ENCODE measurements around the gene PLD1. TPM values are rescaled to one million over a fixed set of nuclear protein-coding genes. Genes with fewer than 3 reads are reported as not detected.
A peak's percentile ranks its signal among the peaks of the same experiment; 100 is the strongest.

Gene PLD1
- total and polyA plus RNA-seq, 10 of the 15 experiments (the other 5 are each of a cell fraction or from before 2014, with no cell fraction given): 2.9 to 108 (median 3.6) TPM

DNA sequence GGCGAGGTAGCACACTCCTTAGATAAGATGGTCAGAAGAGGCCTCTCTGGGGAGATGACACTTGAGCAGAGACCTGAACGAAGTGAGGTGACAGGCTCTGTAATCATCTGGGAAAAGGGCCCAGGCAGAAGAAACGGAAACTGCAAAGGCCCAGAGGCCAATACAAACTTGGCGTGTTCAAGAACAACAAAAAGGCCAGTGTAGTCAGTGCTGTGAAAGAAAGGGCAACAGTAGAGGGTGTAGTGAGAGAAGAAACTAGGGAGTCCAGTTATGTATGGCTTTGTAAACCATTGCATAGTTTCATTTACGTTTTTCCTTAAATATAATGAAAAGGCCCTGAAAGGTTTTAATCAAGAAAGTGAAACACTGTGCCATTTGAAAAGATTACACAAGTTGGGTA is 31.8 kb downstream of the PLD1 start:
- Histone ChIP-seq H3K79me2 (ENCODE audit: control insufficient read depth, insufficient read depth, low read length) (no peaks in the 10 kb centered on the region; the same call in 1 of the 2 replicates), H3K4me1 (ENCODE audit: control insufficient read depth, insufficient read depth, low read length) (no peaks in the 10 kb centered on the region), H3K36me3 (ENCODE audit: control insufficient read depth in 2 of 2, insufficient read depth in 2 of 2, low read length in 1 of 2) (no peaks in the 10 kb centered on the region), H3K9me3 (replicated peaks; ENCODE audit: control insufficient read depth, insufficient read depth, low read length) (no peaks in the 10 kb centered on the region), H3K9ac (ENCODE audit: control insufficient read depth, insufficient read depth, low read length) (no peak overlapping the region), H3K27ac (ENCODE audit: control insufficient read depth, insufficient read depth) (no peak overlapping the region), H3K4me2 (ENCODE audit: control insufficient read depth, insufficient read depth) (no peak overlapping the region), H2AFZ (ENCODE audit: control insufficient read depth, low read depth, low read length) (no peak overlapping the region), H3K27me3 (replicated peaks in 1 of 2; ENCODE audit: control insufficient read depth in 2 of 2, insufficient read depth in 2 of 2, low read length in 1 of 2) (no peaks in the 10 kb centered on the region), H4K20me1 (ENCODE audit: control insufficient read depth, insufficient read depth) (no peaks in the 10 kb centered on the region), H3K4me3 (no peak overlapping the region)
- POLR2A ChIA-PET: no interaction called here
- SMC1A ChIA-PET (ENCODE audit: uncharacterized antibody, unreplicated experiment): interaction anchor here (1.6 to 10.7 kb wide), 5 partner anchors 9 to 51 kb away, joined by 4 to 187 read pairs (median 16); no protein-coding TSS in a partner anchor
- ATAC-seq: peak; percentile 89
- intact Hi-C loops (cut with micrococcal nuclease; ENCODE audit: unreplicated experiment): loop anchor here (2.0 kb wide), 1 partner anchor 18 kb away; no protein-coding TSS in a partner anchor
- no TSS peak for BruUV-seq (replicated peaks)
- in situ Hi-C loops (cut with MboI): no loop called here
- no peak for DNase-seq (ENCODE audit: low read depth, low spot score)
- RAD21 ChIA-PET (ENCODE audit: unreplicated experiment): interaction anchor here (18.8 kb wide), 1 partner anchor 54 kb away, joined by 333 read pairs; no protein-coding TSS in a partner anchor
- TF ChIP-seq, protein P1, sequence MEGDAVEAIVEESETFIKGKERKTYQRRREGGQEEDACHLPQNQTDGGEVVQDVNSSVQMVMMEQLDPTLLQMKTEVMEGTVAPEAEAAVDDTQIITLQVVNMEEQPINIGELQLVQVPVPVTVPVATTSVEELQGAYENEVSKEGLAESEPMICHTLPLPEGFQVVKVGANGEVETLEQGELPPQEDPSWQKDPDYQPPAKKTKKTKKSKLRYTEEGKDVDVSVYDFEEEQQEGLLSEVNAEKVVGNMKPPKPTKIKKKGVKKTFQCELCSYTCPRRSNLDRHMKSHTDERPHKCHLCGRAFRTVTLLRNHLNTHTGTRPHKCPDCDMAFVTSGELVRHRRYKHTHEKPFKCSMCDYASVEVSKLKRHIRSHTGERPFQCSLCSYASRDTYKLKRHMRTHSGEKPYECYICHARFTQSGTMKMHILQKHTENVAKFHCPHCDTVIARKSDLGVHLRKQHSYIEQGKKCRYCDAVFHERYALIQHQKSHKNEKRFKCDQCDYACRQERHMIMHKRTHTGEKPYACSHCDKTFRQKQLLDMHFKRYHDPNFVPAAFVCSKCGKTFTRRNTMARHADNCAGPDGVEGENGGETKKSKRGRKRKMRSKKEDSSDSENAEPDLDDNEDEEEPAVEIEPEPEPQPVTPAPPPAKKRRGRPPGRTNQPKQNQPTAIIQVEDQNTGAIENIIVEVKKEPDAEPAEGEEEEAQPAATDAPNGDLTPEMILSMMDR (IDR thresholded peaks at IDR 0.05 in 2 of 3, conservative IDR thresholded peaks at IDR 0.05 in 1 of 3; ENCODE audit: control insufficient read depth in 2 of 3, extremely low read depth in 1 of 3, insufficient read depth in 1 of 3, low read depth in 3 of 3, low read length in 3 of 3): peak in 1 of 3 experiments; percentile 21; a peak in 1 of 6 replicates
- TF ChIP-seq, protein P2, sequence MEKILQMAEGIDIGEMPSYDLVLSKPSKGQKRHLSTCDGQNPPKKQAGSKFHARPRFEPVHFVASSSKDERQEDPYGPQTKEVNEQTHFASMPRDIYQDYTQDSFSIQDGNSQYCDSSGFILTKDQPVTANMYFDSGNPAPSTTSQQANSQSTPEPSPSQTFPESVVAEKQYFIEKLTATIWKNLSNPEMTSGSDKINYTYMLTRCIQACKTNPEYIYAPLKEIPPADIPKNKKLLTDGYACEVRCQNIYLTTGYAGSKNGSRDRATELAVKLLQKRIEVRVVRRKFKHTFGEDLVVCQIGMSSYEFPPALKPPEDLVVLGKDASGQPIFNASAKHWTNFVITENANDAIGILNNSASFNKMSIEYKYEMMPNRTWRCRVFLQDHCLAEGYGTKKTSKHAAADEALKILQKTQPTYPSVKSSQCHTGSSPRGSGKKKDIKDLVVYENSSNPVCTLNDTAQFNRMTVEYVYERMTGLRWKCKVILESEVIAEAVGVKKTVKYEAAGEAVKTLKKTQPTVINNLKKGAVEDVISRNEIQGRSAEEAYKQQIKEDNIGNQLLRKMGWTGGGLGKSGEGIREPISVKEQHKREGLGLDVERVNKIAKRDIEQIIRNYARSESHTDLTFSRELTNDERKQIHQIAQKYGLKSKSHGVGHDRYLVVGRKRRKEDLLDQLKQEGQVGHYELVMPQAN (conservative IDR thresholded peaks at IDR 0.05): no peak
- TF ChIP-seq MYC (IDR thresholded peaks at IDR 0.05; ENCODE audit: insufficient read depth, insufficient read length, insufficient replicate concordance, low read length, severe bottlenecking) (no peak), IKZF1 (conservative IDR thresholded peaks at IDR 0.05) (peak; percentile 55), TCF12 (IDR thresholded peaks at IDR 0.05; ENCODE audit: low read depth, low read length) (no peak), ZNF24 (IDR thresholded peaks at IDR 0.05) (0 out of 2 replicates have a peak, but pooled peaks have one; percentile 44), NR2F1 (conservative IDR thresholded peaks at IDR 0.05) (peak; percentile 52; the same call in 1 of the 2 replicates), BACH1 (IDR thresholded peaks at IDR 0.05; ENCODE audit: borderline replicate concordance) (no peak), SMARCA5 (IDR thresholded peaks at IDR 0.05) (peak; percentile 58; the same call in 1 of the 2 replicates), MEF2B (IDR thresholded peaks at IDR 0.05; ENCODE audit: partially characterized antibody, poor library complexity, severe bottlenecking) (peak; percentile 22), IKZF2 (IDR thresholded peaks at IDR 0.05) (peak in 1 of 2 experiments; percentile 25; a peak in 1 of 4 replicates)
- TF ChIP-seq, protein P3, sequence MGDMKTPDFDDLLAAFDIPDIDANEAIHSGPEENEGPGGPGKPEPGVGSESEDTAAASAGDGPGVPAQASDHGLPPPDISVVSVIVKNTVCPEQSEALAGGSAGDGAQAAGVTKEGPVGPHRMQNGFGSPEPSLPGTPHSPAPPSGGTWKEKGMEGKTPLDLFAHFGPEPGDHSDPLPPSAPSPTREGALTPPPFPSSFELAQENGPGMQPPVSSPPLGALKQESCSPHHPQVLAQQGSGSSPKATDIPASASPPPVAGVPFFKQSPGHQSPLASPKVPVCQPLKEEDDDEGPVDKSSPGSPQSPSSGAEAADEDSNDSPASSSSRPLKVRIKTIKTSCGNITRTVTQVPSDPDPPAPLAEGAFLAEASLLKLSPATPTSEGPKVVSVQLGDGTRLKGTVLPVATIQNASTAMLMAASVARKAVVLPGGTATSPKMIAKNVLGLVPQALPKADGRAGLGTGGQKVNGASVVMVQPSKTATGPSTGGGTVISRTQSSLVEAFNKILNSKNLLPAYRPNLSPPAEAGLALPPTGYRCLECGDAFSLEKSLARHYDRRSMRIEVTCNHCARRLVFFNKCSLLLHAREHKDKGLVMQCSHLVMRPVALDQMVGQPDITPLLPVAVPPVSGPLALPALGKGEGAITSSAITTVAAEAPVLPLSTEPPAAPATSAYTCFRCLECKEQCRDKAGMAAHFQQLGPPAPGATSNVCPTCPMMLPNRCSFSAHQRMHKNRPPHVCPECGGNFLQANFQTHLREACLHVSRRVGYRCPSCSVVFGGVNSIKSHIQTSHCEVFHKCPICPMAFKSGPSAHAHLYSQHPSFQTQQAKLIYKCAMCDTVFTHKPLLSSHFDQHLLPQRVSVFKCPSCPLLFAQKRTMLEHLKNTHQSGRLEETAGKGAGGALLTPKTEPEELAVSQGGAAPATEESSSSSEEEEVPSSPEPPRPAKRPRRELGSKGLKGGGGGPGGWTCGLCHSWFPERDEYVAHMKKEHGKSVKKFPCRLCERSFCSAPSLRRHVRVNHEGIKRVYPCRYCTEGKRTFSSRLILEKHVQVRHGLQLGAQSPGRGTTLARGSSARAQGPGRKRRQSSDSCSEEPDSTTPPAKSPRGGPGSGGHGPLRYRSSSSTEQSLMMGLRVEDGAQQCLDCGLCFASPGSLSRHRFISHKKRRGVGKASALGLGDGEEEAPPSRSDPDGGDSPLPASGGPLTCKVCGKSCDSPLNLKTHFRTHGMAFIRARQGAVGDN (IDR thresholded peaks at IDR 0.05): peak; percentile 59
- TF ChIP-seq, protein P4, sequence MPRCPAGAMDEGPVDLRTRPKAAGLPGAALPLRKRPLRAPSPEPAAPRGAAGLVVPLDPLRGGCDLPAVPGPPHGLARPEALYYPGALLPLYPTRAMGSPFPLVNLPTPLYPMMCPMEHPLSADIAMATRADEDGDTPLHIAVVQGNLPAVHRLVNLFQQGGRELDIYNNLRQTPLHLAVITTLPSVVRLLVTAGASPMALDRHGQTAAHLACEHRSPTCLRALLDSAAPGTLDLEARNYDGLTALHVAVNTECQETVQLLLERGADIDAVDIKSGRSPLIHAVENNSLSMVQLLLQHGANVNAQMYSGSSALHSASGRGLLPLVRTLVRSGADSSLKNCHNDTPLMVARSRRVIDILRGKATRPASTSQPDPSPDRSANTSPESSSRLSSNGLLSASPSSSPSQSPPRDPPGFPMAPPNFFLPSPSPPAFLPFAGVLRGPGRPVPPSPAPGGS (IDR thresholded peaks at IDR 0.05; ENCODE audit: borderline replicate concordance, insufficient read depth, low read depth, low read length, poor library complexity, severe bottlenecking): no peak
- WGBS (ENCODE audit: insufficient coverage, insufficient replicate concordance, low lambda C conversion rate, missing lambda C conversion rate): 24% methylated on average over 5 of the region's 5 CpGs
- CTCF ChIA-PET: interaction anchor here (9.4 kb wide), 1 partner anchor 53 kb away, joined by 274 read pairs; no protein-coding TSS in a partner anchor
- FAIRE-seq: no peak

Data from GM12878 (cell line).